ENCODE measurements around the gene CAMTA2. TPM values are rescaled to one million over a fixed set of nuclear protein-coding genes. Genes with fewer than 3 reads are reported as not detected.

Gene CAMTA2
- total RNA-seq, 1 experiment from 2014 or later, result 126 TPM

- Mint-ChIP-seq H3K36me3 (ENCODE audit: insufficient read depth, unreplicated experiment) (peaks cover 78% of the 10 kb centered on the region), H3K27me3 (ENCODE audit: insufficient read depth, unreplicated experiment) (no peaks in the 10 kb centered on the region), H3K4me1 (ENCODE audit: insufficient read depth, unreplicated experiment) (peaks cover 15% of the 10 kb centered on the region), H3K27ac (ENCODE audit: low read depth, unreplicated experiment) (no peak overlapping the region), H3K9me3 (ENCODE audit: unreplicated experiment) (no peaks in the 10 kb centered on the region), H3K4me3 (ENCODE audit: unreplicated experiment) (no peak overlapping the region)
- no peak for DNase-seq (ENCODE audit: unreplicated experiment)
- TF ChIP-seq, protein P1, sequence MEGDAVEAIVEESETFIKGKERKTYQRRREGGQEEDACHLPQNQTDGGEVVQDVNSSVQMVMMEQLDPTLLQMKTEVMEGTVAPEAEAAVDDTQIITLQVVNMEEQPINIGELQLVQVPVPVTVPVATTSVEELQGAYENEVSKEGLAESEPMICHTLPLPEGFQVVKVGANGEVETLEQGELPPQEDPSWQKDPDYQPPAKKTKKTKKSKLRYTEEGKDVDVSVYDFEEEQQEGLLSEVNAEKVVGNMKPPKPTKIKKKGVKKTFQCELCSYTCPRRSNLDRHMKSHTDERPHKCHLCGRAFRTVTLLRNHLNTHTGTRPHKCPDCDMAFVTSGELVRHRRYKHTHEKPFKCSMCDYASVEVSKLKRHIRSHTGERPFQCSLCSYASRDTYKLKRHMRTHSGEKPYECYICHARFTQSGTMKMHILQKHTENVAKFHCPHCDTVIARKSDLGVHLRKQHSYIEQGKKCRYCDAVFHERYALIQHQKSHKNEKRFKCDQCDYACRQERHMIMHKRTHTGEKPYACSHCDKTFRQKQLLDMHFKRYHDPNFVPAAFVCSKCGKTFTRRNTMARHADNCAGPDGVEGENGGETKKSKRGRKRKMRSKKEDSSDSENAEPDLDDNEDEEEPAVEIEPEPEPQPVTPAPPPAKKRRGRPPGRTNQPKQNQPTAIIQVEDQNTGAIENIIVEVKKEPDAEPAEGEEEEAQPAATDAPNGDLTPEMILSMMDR (IDR thresholded peaks at IDR 0.05; ENCODE audit: unreplicated experiment), result no peak
- intact Hi-C loops (cut with micrococcal nuclease), result no loop called here
- ChIA-PET POLR2A (interaction anchor here (1.5 to 13.3 kb wide), 2 partner anchors 12 to 26 kb away, joined by 5 to 639 read pairs; partner anchors contain the start of genes ENO3, PFN1, RNF167 and SLC25A11), CTCF (interaction anchor here (0.7 to 1.6 kb wide), 3 partner anchors 8 to 88 kb away, joined by 3 to 6 read pairs (median 4); partner anchors contain the start of gene CAMTA2)
- BruUV-seq (replicated peaks), result no TSS peak
These were observed 13.3 kb downstream of the CAMTA2 start for GRCh38 chr17:4974115-4974670.

- Mint-ChIP-seq H3K36me3 (ENCODE audit: insufficient read depth, unreplicated experiment) (peaks cover 71% of the 10 kb centered on the region), H3K4me1 (ENCODE audit: insufficient read depth, unreplicated experiment) (peaks cover 15% of the 10 kb centered on the region), H3K4me3 (ENCODE audit: unreplicated experiment) (no peak overlapping the region), H3K27me3 (ENCODE audit: insufficient read depth, unreplicated experiment) (no peaks in the 10 kb centered on the region), H3K9me3 (ENCODE audit: unreplicated experiment) (no peaks in the 10 kb centered on the region), H3K27ac (ENCODE audit: low read depth, unreplicated experiment) (no peak overlapping the region)
- no TSS peak for BruUV-seq (replicated peaks)
- no peak for DNase-seq (ENCODE audit: unreplicated experiment)
- CTCF ChIA-PET, result no interaction called here
- intact Hi-C loops (cut with micrococcal nuclease), result no loop called here
- TF ChIP-seq, protein P1 (IDR thresholded peaks at IDR 0.05; ENCODE audit: unreplicated experiment), result no peak
- POLR2A ChIA-PET, result interaction anchor here (1.5 to 13.3 kb wide), 2 partner anchors 13 to 25 kb away, joined by 5 to 639 read pairs; partner anchors contain the start of genes ENO3, PFN1, RNF167 and SLC25A11
These were observed 14.0 kb downstream of the CAMTA2 start for GRCh38 chr17:4973256-4974114.

DNA sequence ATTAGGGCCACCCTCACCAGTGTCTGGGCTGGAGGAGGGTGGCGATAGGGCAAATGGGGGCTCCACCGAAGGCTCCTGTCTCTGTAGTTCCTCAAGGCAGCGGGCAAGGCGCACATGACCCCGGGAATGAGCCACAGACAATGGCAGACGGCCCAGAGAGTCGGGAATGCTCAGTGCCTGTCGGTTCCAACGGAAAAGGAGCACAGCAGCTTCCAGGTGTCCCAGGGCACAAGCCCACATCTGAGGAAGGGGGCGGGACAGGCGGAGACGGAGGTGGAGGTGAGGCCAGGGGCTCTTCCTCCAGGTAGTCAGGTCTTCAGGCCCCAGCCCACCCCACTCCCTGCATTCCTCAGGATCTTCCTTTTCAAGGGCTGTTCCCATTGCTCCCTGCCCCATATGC lies 14.7 kb downstream of the CAMTA2 start:
- DNase-seq (ENCODE audit: unreplicated experiment), result no peak
- intact Hi-C loops (cut with micrococcal nuclease), result no loop called here
- no peak overlapping the region for H3K4me3 Mint-ChIP-seq (ENCODE audit: unreplicated experiment)
- H3K36me3 Mint-ChIP-seq (ENCODE audit: insufficient read depth, unreplicated experiment), result peaks cover 64% of the 10 kb centered on the region
- no TSS peak for BruUV-seq (replicated peaks)
- CTCF ChIA-PET, result interaction anchor here (0.8 to 0.9 kb wide), 2 partner anchors 8 to 89 kb away, joined by 4 read pairs; no protein-coding TSS in a partner anchor
- no peaks in the 10 kb centered on the region for H3K27me3 Mint-ChIP-seq (ENCODE audit: insufficient read depth, unreplicated experiment)
- POLR2A ChIA-PET, result interaction anchor here (13.3 kb wide), 1 partner anchor 24 kb away, joined by 639 read pairs; the partner anchor contains the start of genes ENO3, PFN1, RNF167 and SLC25A11
- peak overlapping the region; percentile 68 for H3K27ac Mint-ChIP-seq (ENCODE audit: low read depth, unreplicated experiment)
- TF ChIP-seq, protein P1 (IDR thresholded peaks at IDR 0.05; ENCODE audit: unreplicated experiment), result no peak
- H3K4me1 Mint-ChIP-seq (ENCODE audit: insufficient read depth, unreplicated experiment), result peaks cover 15% of the 10 kb centered on the region
- H3K9me3 Mint-ChIP-seq (ENCODE audit: unreplicated experiment), result no peaks in the 10 kb centered on the region

- TF ChIP-seq, protein P1 (IDR thresholded peaks at IDR 0.05; ENCODE audit: unreplicated experiment), result no peak
- intact Hi-C loops (cut with micrococcal nuclease), result no loop called here
- POLR2A ChIA-PET, result interaction anchor here (13.3 kb wide), 1 partner anchor 24 kb away, joined by 639 read pairs; the partner anchor contains the start of genes ENO3, PFN1, RNF167 and SLC25A11
These were observed 15.2 kb downstream of the CAMTA2 start for GRCh38 chr17:4972322-4972721.

More at GRCh38 chr17:4972322-4972721, 15.2 kb downstream of the CAMTA2 start:
- peak overlapping the region; percentile 68 for H3K27ac Mint-ChIP-seq (ENCODE audit: low read depth, unreplicated experiment)
- CTCF ChIA-PET, result interaction anchor here (0.6 to 0.9 kb wide), 3 partner anchors 8 to 91 kb away, joined by 4 to 5 read pairs (median 4); no protein-coding TSS in a partner anchor
- BruUV-seq (replicated peaks), result no TSS peak
- no peak for DNase-seq (ENCODE audit: unreplicated experiment)
- no peak overlapping the region for H3K4me3 Mint-ChIP-seq (ENCODE audit: unreplicated experiment)
- H3K36me3 Mint-ChIP-seq (ENCODE audit: insufficient read depth, unreplicated experiment), result peaks cover 59% of the 10 kb centered on the region
- H3K9me3 Mint-ChIP-seq (ENCODE audit: unreplicated experiment), result no peaks in the 10 kb centered on the region
- no peaks in the 10 kb centered on the region for H3K27me3 Mint-ChIP-seq (ENCODE audit: insufficient read depth, unreplicated experiment)
- H3K4me1 Mint-ChIP-seq (ENCODE audit: insufficient read depth, unreplicated experiment), result peaks cover 15% of the 10 kb centered on the region
